GM21381 (cell line): ENCODE data around the gene IL10.

Experiments
- ATAC-seq: cut with Tn5 transposase; IDR thresholded peaks from one replicate; pipeline ENCODE4 v1.9.1; 2021; ENCODE audit warnings: mild to moderate bottlenecking, moderate library complexity; ENCODE audit not compliant: unreplicated experiment

Gene IL10

DNA sequence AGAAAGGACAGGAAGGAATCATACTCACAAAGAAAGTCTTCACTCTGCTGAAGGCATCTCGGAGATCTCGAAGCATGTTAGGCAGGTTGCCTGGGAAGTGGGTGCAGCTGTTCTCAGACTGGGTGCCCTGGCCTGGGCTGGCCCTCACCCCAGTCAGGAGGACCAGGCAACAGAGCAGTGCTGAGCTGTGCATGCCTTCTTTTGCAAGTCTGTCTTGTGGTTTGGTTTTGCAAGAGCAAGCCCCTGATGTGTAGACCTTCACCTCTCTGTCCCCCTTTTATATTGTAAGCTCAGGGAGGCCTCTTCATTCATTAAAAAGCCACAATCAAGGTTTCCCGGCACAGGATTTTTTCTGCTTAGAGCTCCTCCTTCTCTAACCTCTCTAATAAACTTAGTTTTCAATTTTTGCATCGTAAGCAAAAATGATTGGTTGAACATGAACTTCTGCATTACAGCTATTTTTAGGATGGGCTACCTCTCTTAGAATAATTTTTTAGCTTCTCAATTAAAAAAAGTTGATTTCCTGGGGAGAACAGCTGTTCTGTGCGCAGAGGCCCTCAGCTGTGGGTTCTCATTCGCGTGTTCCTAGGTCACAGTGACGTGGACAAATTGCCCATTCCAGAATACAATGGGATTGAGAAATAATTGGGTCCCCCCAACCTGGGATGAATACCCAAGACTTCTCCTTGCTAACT lies at the start of gene IL10:
IL10 (minus strand) TSS at position 252 of the 695 bp plus-strand sequence; CDS start at position 193, 59 bp downstream.
- no peak for ATAC-seq

DNA sequence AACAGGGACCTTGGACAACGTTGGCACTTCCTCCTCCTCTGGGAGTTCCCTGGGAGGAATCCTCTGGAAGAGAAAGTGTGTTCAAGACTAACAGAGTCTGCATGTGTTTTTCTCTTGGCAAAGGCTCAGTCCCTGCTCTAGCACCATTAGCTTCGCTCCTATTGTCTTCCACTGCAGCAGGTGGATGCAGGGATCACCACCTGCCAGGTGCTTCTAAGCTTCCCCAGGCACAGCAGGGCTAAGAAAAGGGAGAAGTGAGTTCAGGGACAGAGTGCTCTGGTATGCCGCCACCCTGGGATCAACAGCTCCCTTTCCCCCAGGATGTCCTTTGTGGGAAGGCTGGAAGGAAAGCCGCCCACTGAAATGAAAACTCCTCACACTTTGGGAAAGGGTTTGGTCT lies 49.2 kb upstream of the IL10 start:
- ATAC-seq = no peak

DNA sequence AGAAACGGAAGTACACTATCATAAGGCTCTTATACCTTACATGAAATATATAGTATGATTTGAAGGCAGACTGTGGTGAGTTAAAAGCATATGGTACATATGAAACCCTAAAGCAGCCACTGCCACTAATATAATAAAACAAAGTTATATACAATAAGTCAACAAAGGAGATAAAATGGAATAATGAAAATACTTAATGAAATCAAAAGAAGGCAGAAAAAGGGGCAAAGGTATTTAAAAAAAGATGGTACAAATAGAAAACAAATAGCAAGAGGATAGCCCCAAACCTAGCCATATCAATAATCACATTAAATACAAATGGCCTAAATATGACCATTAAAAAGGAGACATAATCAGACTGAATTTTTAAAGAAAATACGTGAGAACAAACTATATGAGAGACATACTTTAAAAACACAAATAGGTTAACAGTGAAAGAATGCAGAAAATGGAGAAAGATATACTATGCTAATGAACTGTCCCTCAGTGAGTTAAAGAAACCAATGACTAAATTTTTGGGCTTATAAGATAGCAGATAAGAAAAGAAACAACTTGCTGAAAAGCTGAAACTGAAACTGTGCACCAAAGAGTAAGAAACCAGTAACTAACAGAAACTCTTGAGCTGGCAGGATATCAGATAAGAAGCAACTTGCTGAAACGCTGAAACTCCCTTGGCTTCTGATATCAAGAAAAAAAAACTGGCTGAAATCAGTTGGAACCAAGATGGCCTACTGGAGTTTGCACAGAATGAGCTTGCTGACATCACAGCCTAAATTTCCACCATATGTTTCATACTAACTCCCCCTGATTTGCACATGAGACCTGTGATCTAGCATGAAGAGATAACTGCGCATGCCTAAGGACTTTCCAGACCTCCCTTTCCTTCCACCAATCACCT lies 44.3 kb upstream of the IL10 start:
- peak; percentile 85 for ATAC-seq

DNA sequence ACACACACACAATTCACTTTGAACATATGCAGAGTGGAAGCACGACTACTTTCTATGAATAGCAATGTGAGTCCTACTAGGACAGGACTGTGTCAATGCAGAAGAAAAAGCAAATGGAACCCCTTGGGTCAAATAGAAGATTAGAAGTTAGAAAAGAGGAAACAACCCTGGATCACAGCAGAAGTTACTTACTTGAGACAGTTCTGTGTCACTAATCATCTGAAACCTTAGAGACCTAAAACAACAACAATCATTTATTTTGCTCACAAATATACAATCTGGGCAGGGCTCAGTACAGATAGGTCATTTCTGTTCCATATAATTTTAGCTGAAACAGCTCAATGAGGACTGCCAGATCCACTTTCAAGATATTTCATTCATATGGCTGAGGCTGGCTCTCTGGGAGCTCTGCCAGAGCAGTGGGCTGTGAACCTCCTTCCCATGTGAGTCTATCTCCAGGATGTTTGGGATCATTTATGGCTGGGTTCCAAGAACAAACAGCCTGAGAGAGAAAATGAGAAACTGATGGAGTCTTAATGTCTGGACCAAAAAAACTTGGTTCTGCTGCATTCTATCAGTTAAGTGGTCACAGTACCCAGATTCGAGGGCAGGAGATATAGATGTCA lies 42.5 kb upstream of the IL10 start:
- ATAC-seq = no peak

DNA sequence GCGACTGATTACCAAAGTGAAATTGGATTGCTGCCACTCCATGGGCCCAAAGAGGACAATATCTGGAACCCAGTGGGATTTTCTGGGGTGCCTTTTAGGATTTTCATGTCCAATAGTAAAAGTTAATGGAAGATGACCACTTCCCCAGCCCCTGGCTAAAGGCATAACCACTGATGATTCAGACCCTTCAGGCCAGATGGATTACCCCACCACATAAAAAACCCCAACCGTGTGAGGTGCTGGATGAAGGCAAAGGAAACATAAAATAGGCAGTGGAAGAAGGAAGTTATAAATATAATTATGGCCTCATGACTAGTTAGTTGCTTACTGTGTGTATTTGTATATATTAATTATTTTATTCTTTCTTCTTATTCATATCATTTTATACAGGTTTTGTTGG lies 40.2 kb upstream of the IL10 start:
- ATAC-seq = no peak

DNA sequence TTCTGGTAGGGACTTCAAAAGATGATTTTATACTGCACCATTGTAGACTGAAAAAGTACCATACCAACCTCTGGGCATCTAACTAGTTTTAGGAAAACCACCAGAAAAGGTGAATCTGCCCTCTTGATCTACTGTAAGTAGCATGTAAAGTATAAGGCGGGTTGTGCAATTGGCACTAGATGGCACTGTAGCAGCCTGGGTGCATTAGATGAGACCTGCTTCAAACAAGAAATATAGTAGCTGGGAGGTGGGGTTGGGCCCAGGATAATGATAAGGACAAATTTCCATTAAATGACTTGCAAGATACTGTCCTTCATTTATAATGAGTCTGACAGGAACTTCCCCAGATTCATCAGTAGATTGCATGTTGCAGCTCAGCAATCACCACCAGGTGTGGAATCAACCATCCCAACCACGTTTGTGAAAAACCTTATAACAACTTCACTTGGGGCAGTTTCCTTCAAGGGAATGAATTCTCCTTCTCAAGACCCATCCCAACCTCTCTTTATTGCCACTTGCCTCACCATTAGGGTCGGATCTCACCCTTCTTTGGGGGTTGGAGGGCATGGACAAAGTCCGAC lies 37.3 kb upstream of the IL10 start:
- ATAC-seq = no peak

DNA sequence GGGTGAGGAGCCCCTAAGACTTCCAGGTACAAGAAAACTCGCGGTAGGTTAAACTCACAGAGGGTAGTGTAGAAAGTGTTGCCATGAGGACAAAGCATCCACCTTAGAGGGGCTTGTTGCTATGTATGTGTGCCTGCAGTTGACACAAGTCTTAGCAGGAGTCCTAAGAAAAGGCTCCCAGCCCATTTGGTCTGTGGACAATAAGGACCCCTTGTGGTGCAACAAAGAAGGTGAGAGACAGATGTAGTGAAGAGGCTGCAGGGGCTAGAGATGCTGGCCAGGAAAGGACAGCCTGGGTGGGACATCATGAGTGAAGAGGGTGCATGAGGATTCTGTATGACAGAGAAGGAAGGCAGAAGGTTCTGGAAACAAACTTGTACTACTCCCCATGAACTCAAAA lies 36.3 kb upstream of the IL10 start:
- peak; percentile 58 for ATAC-seq

DNA sequence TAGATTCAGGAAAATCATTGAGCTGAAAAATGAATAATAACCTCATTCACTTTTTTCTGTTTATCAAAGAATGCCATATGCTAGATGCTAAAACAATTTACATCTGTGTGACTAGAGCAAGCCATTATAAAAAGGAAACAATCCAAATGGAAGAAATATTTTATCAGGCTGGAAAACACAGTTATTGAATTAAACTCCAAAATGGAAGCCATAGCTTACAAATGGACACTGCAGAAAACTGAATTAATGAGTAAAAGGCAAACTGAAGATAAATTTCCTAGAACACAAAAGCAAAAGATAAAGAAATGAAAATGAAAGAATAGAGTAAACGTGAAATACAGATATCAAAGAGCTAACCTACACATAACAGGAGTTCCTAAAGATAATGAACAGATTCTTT lies 33.1 kb upstream of the IL10 start:
- no peak for ATAC-seq

DNA sequence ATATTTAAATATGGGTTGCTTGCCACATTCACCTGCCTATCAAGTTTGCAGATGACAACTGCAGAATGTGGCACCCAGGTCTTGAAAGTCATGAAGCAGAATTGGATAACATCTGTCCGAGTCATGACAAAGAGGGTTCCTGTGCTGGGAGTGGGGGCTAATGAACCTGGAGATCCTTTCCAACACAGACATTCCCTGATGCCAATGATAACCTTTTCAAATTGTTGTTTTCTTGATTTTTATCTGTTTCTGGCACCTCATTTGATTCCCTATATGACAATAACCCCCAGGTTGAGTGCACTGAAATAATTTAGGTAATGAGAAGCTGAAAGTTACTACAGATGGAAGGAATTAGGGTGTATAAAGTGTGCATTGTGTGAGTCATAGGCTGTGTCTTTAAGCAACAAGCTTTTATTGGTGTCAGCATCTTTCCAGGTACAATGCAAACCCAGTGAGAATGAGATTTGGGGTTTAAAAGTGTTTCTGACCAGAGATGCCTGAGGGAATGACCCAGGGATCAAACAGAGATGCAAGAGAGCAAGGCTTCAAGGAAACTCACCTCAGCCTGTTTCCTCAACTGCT lies 32.0 kb upstream of the IL10 start:
- no peak for ATAC-seq

DNA sequence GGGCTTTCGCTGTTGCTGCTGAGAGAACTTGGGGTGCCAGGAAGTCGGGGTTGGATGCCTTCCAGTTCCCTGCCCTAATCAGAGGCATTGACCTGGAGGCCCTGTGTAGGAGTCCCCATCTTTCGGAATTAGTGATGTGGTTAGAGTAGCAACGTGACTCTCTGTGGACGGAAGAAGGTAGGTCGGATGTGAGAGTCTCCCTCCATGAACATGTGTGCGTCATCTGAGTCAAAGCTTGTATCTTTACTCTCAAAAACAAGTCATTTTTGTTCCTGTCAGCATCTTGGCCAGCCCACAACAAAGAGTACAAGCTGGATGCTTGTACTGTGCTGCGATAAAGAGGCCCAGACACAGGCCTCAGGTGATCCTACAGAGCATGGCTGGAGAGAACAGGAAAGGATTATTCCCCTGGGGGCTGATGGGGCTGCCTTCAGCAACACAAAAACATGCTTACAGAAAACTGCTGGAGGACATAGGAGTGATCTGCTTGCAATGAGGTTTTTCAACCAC lies 31.0 kb upstream of the IL10 start:
- ATAC-seq = peak; percentile 95

DNA sequence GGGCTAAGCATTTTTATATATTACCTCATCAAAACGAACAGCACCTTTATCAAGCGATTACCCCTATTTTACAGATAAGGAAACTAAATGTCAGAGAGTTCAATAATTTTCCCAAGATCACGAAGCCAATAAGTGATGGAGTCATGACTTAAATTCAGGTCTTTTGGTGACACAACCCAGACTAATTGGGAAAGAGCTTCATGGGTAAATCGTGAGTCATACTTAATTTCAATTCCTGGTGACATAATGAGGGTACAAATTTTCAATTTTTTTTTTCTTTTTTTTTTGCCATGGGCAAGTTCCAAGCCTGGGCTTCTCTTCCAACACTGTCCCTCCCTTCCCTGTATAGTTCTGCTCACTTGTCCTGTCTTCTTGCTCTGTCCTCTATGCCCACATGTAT lies 30.1 kb upstream of the IL10 start:
- no peak for ATAC-seq

DNA sequence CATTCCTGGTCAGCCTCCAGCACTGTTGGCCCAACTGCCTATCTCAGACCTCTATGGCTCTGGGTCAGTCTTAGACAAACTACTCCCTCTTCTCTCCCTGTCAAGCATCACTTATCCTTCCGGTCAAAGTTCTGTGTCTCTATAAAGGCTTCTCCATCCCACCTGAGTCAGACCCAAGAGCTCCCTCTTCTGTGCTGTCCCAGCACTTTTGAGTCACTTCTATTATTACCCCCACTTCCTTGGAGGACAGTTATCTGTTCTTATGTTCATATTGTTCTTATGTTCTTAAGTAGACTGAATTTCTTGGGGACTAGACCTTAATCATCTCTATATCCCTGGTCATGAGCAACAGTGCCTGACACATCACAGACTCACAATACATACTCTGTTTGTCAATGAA lies 29.2 kb upstream of the IL10 start:
- ATAC-seq = no peak

DNA sequence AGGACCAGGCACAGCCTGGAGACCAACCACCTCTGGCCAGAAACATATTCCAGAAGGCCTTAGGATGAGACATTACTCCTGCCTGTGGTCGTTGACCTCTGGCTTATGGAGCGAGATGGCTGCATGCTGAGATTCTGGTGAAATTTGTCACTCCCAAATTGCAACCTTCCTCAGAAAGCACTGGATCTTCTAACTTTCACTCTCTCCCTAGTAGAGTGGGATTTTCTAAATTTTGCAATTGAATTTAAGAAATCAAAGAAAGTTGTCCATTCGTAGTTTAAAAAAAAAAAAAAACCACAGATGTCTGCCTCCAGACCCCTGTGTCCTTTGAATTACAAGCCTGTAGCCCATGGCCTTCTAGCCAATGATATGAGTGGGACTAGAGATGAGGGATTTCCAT lies 28.6 kb upstream of the IL10 start:
- no peak for ATAC-seq

DNA sequence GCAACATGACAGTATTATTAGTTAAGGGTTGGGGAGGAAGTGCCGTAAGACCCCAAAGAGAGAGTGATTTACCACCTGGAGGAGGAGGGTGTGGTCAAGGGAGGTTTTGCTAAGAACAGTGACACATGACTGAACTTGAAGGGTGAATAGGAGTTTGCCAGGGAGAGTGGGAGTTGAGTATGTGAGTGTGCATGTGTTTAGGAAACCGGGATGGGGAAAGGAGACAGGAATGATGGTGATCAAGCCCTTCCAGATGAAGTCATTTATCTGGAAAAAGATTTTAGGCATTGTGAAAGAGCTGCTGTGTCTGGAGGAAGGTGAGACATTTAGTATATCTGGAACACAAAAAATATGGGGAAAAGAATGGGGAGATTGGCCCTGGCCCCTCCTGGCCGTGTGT lies 28.1 kb upstream of the IL10 start:
- no peak for ATAC-seq

DNA sequence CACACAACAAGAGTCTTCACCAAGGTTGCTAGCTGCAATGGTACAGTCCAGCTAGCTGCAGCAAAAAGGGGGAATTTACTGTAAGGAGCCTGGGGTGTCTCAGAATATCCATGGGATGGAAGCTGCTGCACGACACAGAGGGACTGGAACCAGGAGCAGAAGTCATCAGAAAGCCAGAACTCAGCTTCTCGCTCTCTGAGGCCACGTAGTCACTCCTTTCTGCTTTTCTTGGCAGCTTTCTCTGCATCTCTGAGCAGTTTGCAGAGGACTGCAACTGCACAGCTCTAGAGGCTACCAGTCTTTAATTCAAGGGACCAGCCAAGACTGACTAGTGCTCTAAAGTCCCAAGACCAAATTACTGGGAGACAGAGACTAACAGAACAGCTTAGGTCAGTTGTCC lies 27.0 kb upstream of the IL10 start:
- no peak for ATAC-seq

DNA sequence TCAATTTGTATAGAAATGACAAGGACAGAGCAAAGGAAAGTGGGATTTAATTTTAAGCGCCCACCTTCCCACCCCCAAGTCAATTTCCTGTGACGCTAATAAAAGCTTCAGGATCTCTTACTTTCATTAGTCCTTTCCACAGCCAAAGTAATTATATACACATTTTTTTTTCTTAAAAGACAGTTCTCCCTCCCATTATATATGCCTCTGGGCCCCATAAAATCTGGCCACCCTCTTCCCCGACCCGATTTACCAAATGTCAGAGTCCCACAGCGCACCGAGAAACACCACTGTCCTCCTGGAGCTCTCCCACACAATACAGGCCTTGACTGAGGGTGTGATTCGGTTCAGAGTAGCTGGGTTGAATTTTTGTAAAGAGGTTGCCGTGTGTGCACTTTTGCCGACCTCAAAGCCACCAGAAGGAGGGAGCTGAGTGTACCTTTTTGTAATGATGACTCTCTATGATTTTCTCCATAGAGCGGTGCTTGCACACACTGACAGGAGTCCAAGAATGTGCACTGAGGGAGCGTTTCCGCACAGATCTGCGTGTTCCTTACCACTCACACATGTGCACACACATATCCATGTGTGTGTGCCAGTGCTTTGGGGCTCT lies 26.2 kb upstream of the IL10 start:
- ATAC-seq = no peak

DNA sequence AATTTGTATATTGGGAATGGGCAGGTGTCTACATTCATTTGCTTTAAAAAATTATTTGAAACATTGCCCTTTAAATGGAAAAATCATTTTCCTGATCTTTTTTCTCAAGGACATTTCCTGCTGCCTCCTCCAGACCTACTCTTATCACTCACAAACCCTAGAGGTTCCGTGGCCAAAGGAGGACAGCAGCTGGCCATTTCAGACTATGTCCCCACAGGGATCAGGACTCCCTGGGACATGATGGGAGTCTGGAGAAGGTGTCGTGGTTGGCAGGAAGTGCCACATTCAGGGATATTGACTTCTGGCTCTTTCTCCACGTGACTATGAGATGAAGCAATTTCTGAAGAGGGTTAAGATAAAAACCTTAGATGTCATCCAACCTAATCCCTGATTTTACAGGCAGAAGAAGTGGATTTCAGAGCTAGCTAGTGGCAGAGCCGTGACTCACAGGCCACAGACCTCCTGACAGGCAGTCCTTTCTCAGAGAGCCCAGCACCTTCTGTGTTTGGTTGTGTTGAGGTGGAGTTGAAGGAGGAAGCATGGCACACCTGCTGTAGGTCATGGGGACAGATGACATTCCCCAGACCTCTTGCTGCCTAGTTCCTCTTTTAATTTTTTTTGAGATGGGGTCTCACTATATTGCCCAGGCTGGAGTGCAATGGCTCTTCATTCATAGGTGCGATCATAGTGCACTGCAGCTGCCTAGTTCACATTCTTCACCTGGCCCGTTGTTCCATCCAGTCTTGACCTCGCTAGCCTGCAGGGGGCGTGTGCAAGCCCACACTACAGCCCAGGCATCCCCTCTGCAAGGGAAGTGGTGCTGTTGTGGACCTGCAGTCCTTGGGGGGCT lies 25.5 kb upstream of the IL10 start:
- ATAC-seq = no peak

DNA sequence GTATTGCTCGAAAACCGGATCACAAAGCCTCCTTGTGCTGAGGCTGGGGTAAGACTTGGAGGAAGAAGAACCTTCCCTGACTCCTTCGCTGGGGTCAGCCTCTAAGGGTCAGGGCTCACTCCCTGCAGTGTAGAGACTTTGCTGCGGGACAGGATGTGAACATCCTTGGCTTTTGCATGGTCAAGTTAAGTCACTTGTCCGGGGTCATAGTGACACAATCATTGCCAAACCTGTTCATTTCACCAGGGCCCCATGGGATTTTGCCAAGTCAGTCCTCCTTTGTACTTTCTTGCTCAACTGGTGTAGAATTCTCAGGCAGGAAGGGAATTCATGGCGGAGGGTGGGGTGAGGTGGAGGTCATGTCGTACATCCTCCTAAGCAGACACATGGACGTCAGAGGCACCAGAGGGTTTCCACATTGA lies 24.7 kb upstream of the IL10 start:
- ATAC-seq = no peak

DNA sequence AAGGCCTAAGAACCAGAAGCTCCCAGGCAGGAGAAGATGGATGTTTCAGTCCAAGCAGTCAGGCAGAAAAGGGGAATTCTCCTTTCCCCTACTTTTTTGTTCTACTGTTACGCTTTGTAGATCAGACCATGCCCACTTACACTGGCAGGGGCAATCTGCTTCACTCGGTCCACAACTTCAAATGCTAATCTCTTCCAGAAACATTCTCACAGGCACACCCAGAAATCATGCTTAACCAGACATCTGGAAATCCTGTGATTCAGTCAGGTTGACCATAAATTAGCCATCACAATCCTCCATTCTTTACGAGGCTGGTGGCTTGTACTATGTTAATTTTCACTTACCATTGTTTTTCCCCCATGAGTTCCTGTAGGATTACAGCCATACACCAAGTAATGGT lies 23.8 kb upstream of the IL10 start:
- ATAC-seq = no peak
